Immature natural killer cell (primary cell): ENCODE data around the gene SLC25A34. TPM values are rescaled to one million over a fixed set of nuclear protein-coding genes. Genes with fewer than 3 reads are reported as not detected.
A peak's percentile ranks its signal among the peaks of the same experiment; 100 is the strongest.

ENCODE experiments used
- DNase-seq, 3 donors: peaks; one replicate each; pipeline ENCODE4 v3.0.0; 2022; ENCODE audit warnings: mixed read lengths in 1 of 3
- H3K27ac Mint-ChIP-seq, 6 donors: one replicate each; pipeline ENCODE4 v1.8.0; 2020; ENCODE audit warnings: mixed read lengths in 6 of 6, mild to moderate bottlenecking in 5 of 6, inconsistent platforms in 4 of 6, moderate library complexity in 3 of 6
- H3K27me3 Mint-ChIP-seq, 3 donors: one replicate each; pipeline ENCODE4 v1.8.0; 2020 to 2021; ENCODE audit warnings: low read depth in 3 of 3, mild to moderate bottlenecking in 3 of 3, mixed read lengths in 3 of 3, moderate library complexity in 3 of 3, inconsistent platforms in 1 of 3
- H3K36me3 Mint-ChIP-seq, 3 donors: one replicate each; pipeline ENCODE4 v1.8.0; 2020; ENCODE audit warnings: mixed read lengths in 3 of 3, inconsistent platforms in 2 of 3, mild to moderate bottlenecking in 2 of 3
- H3K4me1 Mint-ChIP-seq, 2 donors: one replicate each; pipeline ENCODE4 v1.8.0; 2020; ENCODE audit warnings: inconsistent platforms in 2 of 2, mild to moderate bottlenecking in 2 of 2, mixed read lengths in 2 of 2, moderate library complexity in 1 of 2
- H3K4me3 Mint-ChIP-seq, 5 donors: one replicate each; pipeline ENCODE4 v1.8.0; 2020; ENCODE audit warnings: mild to moderate bottlenecking in 5 of 5, mixed read lengths in 5 of 5, inconsistent platforms in 3 of 5, moderate library complexity in 3 of 5
- H3K9me3 Mint-ChIP-seq, 6 donors: one replicate each; pipeline ENCODE4 v1.8.0; 2020; ENCODE audit warnings: mild to moderate bottlenecking in 6 of 6, mixed read lengths in 6 of 6, inconsistent platforms in 4 of 6, moderate library complexity in 3 of 6
- polyA plus RNA-seq, 3 donors: library from polyadenylated mRNA; unstranded; fragments of 300-500 nt; fragmentation: Illumina TruSeq; gene quantifications; one replicate each; pipeline ENCODE4 v1.2.3, GENCODE V29; 2021

SLC25A34 gene
- polyA plus RNA-seq, 3 donors from 2014 or later: not detected

DNA sequence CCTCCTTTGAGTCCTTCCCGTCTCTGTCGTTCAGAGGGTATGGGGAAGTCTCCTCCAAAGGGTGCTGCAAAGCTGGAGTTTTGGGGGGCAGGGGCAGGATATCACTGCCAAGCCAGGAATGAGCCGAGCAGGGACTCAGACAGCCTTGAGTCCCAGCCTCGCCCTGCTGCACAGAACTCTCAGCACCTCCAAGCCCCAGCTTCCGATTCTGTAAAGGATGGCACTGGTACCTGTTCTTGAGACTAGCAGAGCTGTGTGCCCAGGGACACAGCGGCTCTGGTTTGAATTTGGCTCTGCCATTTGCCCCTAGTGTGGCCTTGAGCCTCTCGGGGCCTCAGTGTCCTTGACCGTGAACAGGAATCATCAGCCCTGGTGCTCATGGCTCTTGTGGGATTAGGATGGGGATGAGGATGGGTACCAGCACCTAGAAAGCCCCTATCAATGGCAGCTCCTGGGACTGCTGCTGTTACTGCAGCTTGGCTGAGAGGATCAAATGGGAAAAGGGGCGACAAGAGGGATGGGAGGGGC lies 21.0 kb downstream of the SLC25A34 start:
- Mint-ChIP-seq H3K27ac (no peak overlapping the region), H3K4me3 (peak overlapping the region in 1 of 5 donors; percentile 17), H3K9me3 (no peaks in the 10 kb centered on the region), H3K36me3 (no peaks in the 10 kb centered on the region), H3K4me1 (peaks cover 0 to 4% of the 10 kb centered on the region in 2 donors), H3K27me3 (peaks cover 5 to 21% (median 8%) of the 10 kb centered on the region in 3 donors)
- no peak for DNase-seq

DNA sequence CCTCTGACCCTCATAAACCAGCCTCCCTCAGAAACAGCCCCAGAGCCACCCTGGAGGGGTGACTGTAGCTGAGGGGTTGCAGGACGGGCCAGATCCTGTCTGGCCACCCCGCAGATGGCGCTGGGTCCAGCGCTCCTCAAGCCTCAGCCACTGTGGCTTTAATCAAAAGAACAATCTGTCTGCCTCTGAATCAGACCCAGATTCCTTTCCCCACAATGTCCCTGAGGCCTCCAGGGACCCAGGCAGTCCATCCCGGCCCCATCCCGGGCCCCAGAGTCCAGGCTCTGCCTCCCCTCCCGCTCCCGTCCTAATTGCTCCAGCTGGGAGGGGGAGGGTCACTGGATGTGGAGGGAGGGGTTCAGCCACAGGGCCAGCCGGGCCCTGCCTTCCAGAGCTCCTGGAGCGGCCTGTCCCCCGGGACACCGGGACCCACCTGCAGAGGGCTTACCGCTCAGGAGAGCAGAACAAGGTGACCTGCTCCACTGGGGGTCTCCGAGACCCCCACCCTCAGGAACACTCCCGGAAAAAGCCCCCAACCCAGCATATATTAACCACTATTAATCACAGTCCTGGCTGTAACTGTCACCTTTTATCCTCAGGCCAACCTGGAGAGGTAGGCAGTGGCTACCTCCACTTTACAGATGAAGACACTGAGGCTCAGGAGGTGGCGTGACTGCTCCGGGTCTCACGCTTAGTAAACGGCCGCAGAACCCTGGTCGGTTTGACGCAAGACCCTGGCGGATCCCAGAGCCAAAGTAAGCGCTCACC lies 21.7 kb downstream of the SLC25A34 start:
- Mint-ChIP-seq H3K27me3 (peaks cover 8 to 24% (median 10%) of the 10 kb centered on the region in 3 donors), H3K27ac (no peak overlapping the region), H3K4me3 (peak overlapping the region in 3 of 5 donors; percentile 35 to 56 (median 42)), H3K9me3 (no peaks in the 10 kb centered on the region), H3K36me3 (no peaks in the 10 kb centered on the region), H3K4me1 (peaks cover 0 to 4% of the 10 kb centered on the region in 2 donors)
- no peak for DNase-seq

DNA sequence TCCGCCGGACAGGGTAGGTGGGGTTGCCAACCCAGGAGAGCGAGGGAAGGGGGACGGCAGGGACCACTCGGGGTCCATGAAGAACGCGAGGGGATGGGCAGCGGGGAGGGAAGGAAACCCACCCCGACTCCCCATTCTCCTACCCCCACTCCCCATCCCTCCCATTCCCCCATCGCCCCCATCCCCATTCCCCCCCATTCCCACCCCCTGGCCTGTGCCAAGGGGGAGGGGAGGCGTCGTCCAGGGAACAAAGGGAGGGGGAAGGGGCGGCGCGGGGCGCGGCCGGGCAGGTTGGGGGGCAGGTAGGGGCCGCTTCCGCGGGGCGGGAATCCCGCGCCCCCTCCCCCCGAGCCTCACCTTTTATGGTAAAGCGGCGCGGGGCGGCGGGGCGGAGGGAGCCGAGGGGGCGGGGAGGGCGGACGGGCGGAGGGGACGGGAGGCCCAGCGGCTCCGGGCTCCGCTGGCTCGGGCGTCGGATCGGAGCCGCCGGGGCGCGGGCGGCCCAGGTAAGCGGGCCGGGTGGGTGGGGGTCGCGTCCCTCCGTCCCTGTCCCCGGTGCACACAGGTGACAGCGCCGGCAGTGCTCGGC lies 22.4 kb downstream of the SLC25A34 start, which contains the start of gene FBLIM1:
Gene FBLIM1, plus strand, starts transcription at position 453 of the 589 bp plus-strand sequence. CDS start 6,189 bp downstream, outside the sequence.
- H3K27ac Mint-ChIP-seq: no peak within 1 kb of the TSS
- peaks cover 0 to 4% of the 10 kb centered on the region in 2 donors for H3K4me1 Mint-ChIP-seq
- peaks cover 8 to 24% (median 10%) of the 10 kb centered on the region in 3 donors for H3K27me3 Mint-ChIP-seq
- no peaks in the 10 kb centered on the region for H3K9me3 Mint-ChIP-seq
- H3K4me3 Mint-ChIP-seq: peak within 1 kb of the TSS in 3 of 5 donors; percentile 41 to 56 (median 42)
- H3K36me3 Mint-ChIP-seq: no peaks in the 10 kb centered on the region
- no peak for DNase-seq

DNA sequence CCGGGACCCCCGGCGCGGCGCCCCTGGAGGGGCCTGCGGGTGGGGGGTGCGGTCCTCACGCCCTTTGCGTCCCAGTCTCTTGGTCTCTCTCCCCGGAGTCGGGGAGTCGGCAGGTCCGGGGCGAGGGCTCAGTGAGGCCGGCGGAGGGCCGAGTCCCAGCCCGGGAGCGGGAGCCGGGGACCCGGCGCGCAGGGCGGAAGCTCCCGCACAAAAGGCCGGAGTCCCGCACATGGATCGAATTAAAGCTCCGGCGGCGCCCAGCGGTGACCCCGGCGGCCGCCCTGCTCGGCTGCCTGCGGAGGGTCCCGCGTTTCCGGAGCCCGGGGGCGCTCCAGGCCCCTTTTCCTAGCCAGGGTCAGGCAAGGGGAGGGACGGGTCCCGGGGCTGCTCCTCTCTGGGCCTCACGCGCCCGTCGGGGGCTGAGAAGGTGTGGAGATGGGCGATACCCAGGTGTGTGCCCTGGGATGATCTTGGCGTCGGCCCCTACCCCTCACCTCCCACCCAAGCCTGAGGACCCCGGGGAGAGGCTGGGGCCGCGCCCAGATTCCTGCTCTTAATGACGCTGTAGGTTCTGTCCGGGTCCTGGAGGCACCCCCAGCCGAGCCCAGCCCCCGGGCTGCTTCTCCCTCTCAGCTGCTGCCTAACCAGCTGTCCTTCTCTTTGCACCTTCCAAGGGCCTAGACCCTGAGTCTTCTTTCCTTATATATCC lies 23.0 kb downstream of the SLC25A34 start:
- Mint-ChIP-seq H3K27ac (no peak overlapping the region), H3K36me3 (no peaks in the 10 kb centered on the region), H3K9me3 (no peaks in the 10 kb centered on the region), H3K4me1 (peaks cover 0 to 4% of the 10 kb centered on the region in 2 donors), H3K27me3 (peaks cover 8 to 24% (median 10%) of the 10 kb centered on the region in 3 donors), H3K4me3 (peak overlapping the region in 3 of 5 donors; percentile 35 to 41 (median 37))
- DNase-seq: no peak

- DNase-seq: no peak
- Mint-ChIP-seq H3K4me1 (peaks cover 0 to 4% of the 10 kb centered on the region in 2 donors), H3K27me3 (peaks cover 6 to 30% (median 8%) of the 10 kb centered on the region in 3 donors), H3K36me3 (no peaks in the 10 kb centered on the region), H3K4me3 (no peak overlapping the region), H3K9me3 (no peaks in the 10 kb centered on the region), H3K27ac (no peak overlapping the region)
Observed at GRCh38 chr1:15760520-15761211, 24.6 kb downstream of the SLC25A34 start.

DNA sequence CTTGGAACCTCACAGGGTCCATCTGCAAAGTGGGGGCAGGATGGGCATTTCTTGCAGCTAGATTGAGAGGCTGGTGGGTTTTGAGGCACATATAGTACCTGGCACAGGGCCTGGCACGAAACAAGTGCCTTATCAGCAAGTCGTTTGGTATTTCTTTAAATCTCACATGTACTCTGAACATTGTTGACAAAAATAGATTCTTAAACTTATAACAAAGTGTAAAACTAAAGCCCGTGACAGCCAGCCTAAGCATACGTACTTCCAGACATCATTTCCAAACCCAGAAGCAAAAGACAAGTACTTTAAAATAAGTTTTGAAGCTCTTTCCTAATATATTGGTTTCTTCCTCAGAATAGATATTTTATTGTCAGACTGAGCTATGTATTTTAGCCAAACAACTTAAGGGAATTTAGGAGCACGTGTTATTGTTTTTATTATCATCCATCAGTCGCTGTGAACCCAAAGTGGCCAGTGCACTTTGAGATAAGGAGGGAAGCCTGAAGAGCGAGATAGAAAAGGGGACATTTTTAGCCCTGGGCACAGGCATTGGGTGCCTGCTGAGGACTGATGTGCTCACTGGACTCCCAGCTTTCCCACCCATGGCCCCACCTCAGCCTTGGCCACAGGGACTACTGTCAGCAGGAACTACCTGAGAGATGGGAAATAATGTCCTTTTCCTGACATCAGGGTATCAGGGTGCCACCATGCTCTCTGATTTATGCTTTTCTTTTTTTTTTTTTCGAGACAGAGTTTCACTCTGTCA lies 25.5 kb downstream of the SLC25A34 start:
- Mint-ChIP-seq H3K27ac (no peak overlapping the region), H3K9me3 (no peaks in the 10 kb centered on the region), H3K4me3 (no peak overlapping the region), H3K36me3 (no peaks in the 10 kb centered on the region), H3K27me3 (peaks cover 6 to 30% (median 10%) of the 10 kb centered on the region in 3 donors), H3K4me1 (peaks cover 0 to 4% of the 10 kb centered on the region in 2 donors)
- no peak for DNase-seq

DNA sequence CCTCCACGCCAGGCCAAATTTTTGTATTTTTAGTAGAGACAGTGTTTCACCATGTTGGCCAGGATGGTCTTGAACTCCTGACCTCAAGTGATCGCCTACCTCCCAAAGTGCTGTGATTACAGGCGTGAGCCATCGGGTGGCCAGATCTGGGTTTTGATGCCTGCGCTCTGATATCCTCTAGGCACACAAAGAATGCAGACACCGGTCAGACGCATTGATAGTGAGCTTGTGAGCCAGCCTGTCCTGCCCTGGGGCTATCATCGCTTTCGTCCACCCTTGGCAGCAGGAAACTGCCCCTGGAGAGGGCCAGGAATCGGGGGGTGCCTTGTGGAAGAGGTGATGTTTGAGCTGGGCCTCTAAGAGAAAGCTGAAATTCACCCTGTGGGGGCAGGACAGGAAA lies 26.5 kb downstream of the SLC25A34 start:
- Mint-ChIP-seq H3K4me3 (no peak overlapping the region), H3K36me3 (no peaks in the 10 kb centered on the region), H3K9me3 (no peaks in the 10 kb centered on the region), H3K27ac (no peak overlapping the region), H3K4me1 (peaks cover 0 to 4% of the 10 kb centered on the region in 2 donors), H3K27me3 (peaks cover 4 to 28% (median 10%) of the 10 kb centered on the region in 3 donors)
- no peak for DNase-seq

- Mint-ChIP-seq H3K36me3 (no peaks in the 10 kb centered on the region), H3K27me3 (peaks cover 5 to 26% (median 8%) of the 10 kb centered on the region in 3 donors), H3K9me3 (no peaks in the 10 kb centered on the region), H3K4me1 (peaks cover 0 to 2% of the 10 kb centered on the region in 2 donors), H3K4me3 (no peak overlapping the region), H3K27ac (no peak overlapping the region)
- DNase-seq: no peak
Observed at GRCh38 chr1:15764269-15764764, 28.3 kb downstream of the SLC25A34 start.

DNA sequence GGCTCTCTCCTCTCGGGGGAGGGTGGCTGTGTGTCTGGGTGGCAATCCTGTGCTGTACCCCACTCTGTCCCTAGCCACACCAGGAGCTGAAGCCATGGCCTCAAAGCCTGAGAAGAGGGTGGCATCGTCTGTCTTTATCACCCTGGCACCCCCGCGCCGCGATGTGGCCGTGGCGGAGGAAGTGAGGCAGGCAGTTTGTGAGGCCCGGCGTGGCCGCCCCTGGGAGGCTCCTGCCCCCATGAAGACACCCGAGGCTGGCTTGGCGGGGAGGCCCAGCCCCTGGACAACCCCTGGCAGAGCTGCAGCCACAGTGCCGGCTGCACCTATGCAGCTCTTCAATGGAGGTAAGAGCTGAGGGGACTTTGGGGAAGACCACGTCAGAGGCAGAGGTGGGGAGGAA lies 28.8 kb downstream of the SLC25A34 start:
- no peak overlapping the region for H3K4me3 Mint-ChIP-seq
- no peak for DNase-seq
- no peaks in the 10 kb centered on the region for H3K36me3 Mint-ChIP-seq
- H3K27ac Mint-ChIP-seq: no peak overlapping the region
- H3K9me3 Mint-ChIP-seq: no peaks in the 10 kb centered on the region
- H3K4me1 Mint-ChIP-seq: no peaks in the 10 kb centered on the region
- peaks cover 5 to 24% (median 8%) of the 10 kb centered on the region in 3 donors for H3K27me3 Mint-ChIP-seq

GRCh38 chr1:15765495-15766194 lies 29.6 kb downstream of the SLC25A34 start:
- DNase-seq: no peak
- Mint-ChIP-seq H3K4me1 (no peaks in the 10 kb centered on the region), H3K9me3 (no peaks in the 10 kb centered on the region), H3K36me3 (no peaks in the 10 kb centered on the region), H3K27ac (no peak overlapping the region), H3K4me3 (no peak overlapping the region), H3K27me3 (peaks cover 5 to 20% (median 8%) of the 10 kb centered on the region in 3 donors)

DNA sequence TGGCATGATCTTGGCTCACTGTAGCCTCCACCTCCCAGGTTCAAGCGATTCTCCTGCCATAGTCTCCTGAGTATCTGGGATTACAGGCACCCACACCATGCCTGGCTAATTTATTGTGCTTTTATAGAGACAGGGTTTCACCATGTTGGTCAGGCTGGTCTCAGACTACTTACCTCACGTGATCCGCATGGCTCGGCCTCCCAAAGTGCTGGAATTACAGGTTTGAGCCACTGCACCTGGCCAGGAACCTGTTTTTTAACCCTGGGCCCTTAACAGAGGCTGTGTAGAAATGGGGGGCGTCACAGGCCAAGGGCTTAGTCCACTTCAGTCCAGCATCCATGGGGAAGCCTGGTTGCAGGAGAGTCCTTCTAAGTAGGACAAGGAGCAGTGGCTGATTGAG lies 31.9 kb downstream of the SLC25A34 start:
- H3K27me3 Mint-ChIP-seq: peaks cover 3 to 15% (median 12%) of the 10 kb centered on the region in 3 donors
- DNase-seq: no peak

DNA sequence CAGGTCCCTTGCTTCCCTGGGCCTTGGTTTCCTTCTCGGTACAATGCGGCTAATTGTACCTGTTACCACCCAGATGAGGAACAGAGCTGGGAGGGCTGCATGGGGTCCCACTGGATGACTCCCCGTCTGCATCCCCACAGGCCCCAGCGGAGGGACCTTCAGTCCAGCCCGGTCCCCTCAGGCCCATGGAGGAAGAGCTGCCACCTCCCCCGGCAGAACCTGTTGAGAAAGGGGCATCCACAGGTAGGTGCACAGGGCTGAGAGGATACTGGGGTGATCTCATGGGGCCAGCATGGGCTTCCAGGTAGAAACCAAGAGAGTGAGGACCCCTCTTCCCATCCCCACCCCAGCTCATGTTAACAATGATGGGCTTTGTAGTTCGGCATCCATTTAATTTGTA lies 32.3 kb downstream of the SLC25A34 start:
- Mint-ChIP-seq H3K4me1 (no peaks in the 10 kb centered on the region), H3K36me3 (no peaks in the 10 kb centered on the region), H3K9me3 (no peaks in the 10 kb centered on the region), H3K4me3 (no peak overlapping the region), H3K27me3 (peaks cover 3 to 15% (median 12%) of the 10 kb centered on the region in 3 donors), H3K27ac (no peak overlapping the region)
- no peak for DNase-seq

More for the DNA sequence above, 31.9 kb downstream of the SLC25A34 start:
- Mint-ChIP-seq H3K9me3 (no peaks in the 10 kb centered on the region), H3K4me3 (no peak overlapping the region), H3K4me1 (no peaks in the 10 kb centered on the region), H3K36me3 (no peaks in the 10 kb centered on the region), H3K27ac (no peak overlapping the region)
